Testis (tissue), 2 donors: ENCODE measurements around the gene MLF2.

Experiments used
- CTCF ChIP-seq, 3 experiments: fragments of 450-650 bp in 2 of 3; fragments of 200-600 bp in 1 of 3; sonication (generic) in 1 of 3; IDR thresholded peaks; one replicate each; pipeline ENCODE4 v1.5.1; 2016 to 2019; ENCODE audit warnings: antibody characterized with exemption in 3 of 3, mild to moderate bottlenecking in 2 of 3, moderate library complexity in 1 of 3
- POLR2A ChIP-seq: fragments of 450-650 bp; IDR thresholded peaks from one replicate; pipeline ENCODE4 v1.6.1; 2017; ENCODE audit warnings: antibody characterized with exemption, mild to moderate bottlenecking, moderate library complexity

GRCh38 chr12:6772331-6772695, 19.4 kb upstream of the MLF2 start, which contains the start of gene LAG3:
- no peak for TF ChIP-seq CTCF (IDR thresholded peaks at IDR 0.05)
- no peak for TF ChIP-seq POLR2A
